Raji (cell line): ENCODE data around the gene DYNLT4.

Experiments
- POLR2A ChIP-seq: IDR thresholded peaks from 2 replicates; pipeline ENCODE4 v1.6.1; 2011; ENCODE audit warnings: low read depth, low read length, control low read depth; ENCODE audit not compliant: insufficient read depth

The DYNLT4 gene

DNA sequence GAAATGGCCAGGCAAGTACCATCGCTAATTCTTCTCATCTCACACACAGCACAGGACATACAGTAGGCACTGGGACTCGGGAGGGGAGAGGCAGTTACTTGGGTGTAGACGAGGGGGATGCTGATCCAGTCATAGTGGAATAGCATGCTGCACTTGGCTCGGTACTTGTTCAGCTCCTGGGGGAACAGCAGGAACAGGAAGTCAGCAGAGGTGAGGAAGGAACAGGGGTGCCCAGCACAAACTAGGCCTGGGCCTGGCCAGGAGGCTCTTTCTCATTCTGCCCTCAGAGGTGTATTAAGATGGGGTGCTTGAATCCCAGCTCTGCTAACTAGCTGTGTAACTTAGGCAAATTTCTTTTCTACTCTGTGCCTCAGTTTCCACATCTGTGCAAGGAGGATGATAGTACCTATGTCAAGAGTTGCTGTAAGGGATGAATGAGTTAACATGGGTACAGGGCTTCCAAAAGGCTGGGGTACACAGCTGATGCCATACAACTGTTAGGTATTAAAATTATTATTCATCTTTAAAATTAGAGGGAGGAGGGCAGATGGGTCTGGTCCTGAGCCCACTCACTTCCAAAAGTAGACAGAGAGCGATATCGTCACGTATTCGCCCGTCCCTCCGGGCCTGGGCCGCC lies 21.5 kb downstream of the DYNLT4 start:
- TF ChIP-seq POLR2A, result no peak

DNA sequence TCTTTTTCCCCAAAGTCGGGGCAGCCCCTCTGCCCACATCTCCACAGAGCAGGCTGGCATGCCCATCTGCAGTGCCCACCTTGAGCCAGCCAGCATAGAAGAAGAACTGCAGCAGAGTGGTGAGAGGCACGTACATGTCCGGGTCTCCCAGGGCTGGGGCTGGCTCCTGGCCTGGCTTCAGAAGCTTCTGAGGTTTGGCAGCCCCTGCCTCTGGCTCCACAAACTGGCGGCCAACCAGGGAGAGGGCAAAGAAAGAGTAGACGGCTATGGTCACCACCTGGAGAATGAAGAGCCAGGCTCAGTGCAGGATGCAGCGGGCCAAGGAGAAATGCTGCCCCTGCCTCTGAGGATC lies 22.1 kb downstream of the DYNLT4 start:
- no peak for TF ChIP-seq POLR2A

GRCh38 chr1:44784094-44785028 lies 22.8 kb downstream of the DYNLT4 start:
- no peak for TF ChIP-seq POLR2A

GRCh38 chr1:44783697-44784093 lies 23.5 kb downstream of the DYNLT4 start:
- 0 out of 2 replicates have a peak, but pooled peaks have one; percentile 7 for TF ChIP-seq POLR2A

DNA sequence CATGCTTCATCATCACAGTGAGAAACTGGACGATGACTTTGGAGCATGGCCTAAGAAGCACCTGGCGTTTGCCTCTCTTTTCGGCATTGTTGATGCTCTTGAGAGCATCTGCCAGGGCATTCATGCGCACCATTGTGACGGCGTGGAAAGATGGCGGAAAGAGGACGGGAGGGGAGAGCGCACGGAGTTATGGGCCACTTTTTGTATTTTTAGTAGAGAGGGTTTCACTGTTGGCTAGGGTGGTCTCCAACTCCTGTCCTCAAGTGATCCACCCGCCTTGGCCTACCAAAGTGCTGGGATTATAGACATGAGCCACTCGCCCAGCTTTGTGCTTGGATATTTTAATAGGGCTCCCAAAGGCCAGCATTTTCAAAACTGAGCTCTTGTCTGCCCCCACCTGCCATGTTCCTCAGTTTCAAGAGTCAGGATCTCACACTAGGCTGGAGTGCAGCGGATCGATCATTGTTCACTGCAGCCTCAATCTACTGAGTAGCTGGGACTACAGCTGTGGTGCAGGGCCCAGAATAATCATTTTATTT lies 26.5 kb downstream of the DYNLT4 start:
- no peak for TF ChIP-seq POLR2A

DNA sequence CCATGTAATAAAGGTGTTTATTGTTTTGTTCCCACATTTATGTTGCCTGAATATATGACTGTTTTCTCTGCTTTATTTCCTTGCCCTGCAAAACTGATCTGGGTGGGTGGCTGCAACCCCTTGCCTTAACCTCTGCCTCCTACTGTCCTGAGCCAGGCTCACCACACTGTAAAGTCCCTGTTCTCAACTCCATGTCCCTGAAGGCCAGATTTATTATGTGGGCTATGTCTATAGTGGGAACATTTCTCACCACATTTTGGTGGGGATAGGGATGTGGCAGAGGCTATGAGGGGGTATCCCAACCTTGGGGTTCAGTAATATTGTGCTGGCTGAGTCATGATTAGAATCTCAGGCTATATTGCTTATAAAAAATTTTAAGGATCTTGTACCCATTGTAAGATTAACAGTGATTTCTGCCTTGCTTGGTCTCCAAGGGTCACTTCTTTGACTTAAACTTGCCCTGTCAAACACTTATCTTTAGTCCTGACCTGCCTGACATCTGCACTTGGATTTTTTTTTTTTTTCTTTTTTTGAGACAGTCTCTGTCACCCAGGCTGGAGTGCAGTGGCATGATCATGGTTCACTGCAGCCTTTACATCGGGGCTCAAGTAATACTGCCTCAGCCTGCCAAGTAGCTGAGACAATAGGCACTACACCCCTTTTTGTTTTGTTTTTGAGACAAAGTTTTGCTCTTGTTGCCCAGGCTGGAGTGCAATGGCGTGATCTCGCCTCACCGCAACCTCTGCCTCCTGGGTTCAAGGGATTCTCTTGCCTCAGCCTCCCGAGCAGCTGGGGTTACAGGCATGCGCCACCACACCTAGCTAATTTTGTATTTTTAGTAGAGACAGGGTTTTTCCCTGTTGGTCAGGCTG lies 28.2 kb downstream of the DYNLT4 start:
- no peak for TF ChIP-seq POLR2A

- TF ChIP-seq POLR2A, result no peak
These were observed 29.0 kb downstream of the DYNLT4 start for GRCh38 chr1:44777969-44778635.

DNA sequence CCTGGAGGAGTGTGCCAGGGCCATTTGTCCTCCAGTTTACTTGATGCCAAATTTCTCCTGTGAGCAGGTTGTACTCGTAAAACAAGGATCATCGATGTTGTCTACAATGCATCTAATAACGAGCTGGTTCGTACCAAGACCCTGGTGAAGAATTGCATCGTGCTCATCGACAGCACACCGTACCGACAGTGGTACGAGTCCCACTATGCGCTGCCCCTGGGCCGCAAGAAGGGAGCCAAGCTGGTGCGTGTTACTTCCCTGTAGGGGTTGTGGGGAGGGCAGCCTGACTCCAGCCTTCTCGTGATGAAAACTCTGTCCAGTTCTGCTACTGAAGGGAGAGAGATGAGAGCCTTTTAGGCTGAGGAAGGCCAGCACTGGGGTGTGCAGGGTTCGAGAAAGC lies 29.6 kb downstream of the DYNLT4 start:
- no peak for TF ChIP-seq POLR2A

DNA sequence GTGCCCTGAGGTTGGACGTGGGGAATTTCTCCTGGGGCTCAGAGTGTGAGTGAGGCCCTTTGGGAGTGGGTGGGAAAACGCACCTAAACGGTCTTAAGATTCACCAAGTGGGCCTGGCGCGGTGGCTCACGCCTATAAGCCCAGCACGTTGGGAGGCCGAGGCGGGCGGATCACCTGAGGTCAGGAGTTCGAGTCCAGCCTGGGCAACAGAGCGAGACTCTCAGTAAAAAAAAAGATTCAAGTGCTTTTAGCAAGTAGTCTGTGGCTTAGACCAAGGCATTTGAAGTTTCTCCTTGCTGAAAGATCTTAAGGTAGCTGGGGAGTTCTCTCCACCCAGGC lies 30.5 kb downstream of the DYNLT4 start:
- 0 out of 2 replicates have a peak, but pooled peaks have one; percentile 5 for TF ChIP-seq POLR2A

DNA sequence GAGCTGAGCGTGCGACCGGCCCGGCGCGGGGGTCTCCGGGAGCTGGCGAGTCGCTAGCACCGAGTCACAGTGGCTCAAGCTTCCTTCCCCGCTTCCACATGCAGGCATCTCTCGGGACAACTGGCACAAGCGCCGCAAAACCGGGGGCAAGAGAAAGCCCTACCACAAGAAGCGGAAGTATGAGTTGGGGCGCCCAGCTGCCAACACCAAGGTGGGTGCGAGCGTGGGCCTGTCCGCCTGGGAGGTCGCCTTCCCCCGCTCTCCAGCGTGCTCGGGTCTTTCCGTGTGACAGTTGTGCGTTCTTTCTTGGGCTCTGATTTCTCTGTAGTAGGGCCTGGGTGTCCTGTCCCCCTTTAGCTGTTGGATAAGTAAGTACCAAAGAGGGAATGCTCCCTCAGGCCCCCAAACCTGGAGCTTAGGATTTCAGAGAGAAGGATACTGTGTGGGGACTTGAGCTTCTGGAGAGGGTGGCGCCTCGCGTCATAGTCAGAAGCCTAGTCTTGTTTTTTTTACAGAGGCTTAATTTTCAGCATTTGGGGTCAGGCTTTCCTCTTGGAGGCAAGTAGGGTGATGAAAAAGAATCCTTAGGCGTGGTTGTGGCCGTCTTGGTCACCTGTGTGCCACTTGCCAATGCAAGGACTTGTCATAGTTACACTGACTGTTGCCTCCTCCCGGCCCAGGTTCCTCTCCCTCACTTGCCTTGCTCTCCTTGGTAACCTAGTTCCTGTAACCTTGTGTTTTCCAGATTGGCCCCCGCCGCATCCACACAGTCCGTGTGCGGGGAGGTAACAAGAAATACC lies 31.0 kb downstream of the DYNLT4 start:
- TF ChIP-seq POLR2A, result no peak

DNA sequence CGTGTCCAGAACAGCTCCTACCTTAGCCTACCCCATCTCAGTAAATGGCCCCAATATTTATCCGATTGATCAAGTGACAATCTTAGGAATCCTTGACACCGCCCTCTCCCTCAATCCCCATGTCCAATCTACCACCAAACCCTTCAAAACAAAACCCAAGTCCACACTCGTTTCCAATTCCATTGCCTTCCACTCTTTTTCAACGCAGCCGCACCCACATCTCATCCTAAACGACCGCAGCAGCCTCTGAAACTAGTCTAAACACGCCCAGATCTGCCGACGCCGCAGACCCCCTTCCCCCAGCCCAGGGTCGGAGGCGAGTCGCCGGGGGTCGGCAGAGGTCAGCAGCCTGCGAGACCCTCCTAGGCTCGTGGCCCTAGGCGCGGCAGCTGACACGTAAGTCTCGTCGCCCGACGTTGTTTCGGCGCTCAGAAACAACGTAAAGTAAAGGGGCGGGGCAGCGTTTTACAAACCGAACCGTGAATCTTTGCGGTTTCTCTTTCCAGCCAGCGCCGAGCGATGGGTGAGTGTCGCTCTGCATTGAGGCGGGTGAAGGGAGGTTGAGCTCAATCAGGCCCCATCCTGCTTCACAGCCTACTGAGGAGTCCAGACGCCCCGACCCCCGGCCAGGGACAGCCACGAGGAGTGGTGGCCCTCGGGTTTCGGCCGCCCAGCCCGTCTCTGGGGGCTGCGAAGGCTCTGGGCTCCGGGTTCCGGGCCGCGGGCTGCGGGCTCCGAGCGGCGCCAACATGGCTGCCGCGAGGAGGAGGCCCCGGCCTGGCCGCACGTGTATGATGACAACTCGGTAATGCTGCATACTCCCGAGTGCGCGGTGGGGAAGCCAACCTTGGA lies 31.8 kb downstream of the DYNLT4 start, which contains the start of gene RPS8:
Gene RPS8 (plus strand): TSS at position 463 of the 852 bp plus-strand sequence. CDS start 57 bp downstream, at position 520.
- peak; percentile 98 for TF ChIP-seq POLR2A

DNA sequence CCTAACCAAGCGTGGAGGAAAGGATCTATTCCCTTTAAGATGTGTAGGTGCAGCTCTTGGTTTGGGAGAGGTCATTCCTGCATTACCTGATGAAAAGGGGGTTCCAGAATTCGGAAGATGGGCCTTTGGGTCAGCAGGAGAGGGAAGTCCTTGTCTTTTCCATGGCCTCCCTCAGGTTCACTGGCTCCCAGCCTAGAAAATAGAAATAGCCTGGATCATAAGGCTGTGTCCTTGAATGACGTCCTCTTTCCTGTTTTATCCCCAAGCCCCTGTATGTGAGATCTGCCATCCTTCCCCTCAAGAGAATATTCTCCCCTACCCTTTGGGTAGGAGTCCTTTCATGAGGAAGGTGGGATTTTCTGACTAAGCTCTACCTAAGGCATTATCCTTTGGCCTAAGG lies 46.3 kb downstream of the DYNLT4 start:
- no peak for TF ChIP-seq POLR2A

- TF ChIP-seq POLR2A, result no peak
These were observed 48.1 kb downstream of the DYNLT4 start for GRCh38 chr1:44759077-44759476.
